ENCODE results near the gene MOCS3.

DNA sequence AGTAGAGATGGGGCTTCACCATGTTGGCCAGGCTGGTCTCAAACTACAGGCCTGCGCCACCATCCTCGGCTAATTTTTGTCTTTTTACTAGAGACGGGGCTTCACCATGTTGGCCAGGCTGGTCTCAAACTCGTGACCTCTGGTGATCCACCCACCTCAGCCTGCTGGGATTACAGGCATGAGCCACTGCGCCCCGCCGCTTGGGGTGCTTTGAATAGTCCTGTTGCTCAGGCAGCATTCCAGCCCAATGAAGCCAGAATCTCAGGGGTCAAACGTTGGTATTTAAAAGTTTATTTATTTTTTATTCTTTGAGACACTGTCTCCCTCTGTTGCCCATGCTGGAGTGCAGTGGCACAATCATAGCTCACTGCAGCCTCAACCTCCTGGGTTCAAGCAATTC is 11.3 kb downstream of the MOCS3 start:
- TF ChIP-seq, protein P1, sequence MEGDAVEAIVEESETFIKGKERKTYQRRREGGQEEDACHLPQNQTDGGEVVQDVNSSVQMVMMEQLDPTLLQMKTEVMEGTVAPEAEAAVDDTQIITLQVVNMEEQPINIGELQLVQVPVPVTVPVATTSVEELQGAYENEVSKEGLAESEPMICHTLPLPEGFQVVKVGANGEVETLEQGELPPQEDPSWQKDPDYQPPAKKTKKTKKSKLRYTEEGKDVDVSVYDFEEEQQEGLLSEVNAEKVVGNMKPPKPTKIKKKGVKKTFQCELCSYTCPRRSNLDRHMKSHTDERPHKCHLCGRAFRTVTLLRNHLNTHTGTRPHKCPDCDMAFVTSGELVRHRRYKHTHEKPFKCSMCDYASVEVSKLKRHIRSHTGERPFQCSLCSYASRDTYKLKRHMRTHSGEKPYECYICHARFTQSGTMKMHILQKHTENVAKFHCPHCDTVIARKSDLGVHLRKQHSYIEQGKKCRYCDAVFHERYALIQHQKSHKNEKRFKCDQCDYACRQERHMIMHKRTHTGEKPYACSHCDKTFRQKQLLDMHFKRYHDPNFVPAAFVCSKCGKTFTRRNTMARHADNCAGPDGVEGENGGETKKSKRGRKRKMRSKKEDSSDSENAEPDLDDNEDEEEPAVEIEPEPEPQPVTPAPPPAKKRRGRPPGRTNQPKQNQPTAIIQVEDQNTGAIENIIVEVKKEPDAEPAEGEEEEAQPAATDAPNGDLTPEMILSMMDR (IDR thresholded peaks at IDR 0.05; ENCODE audit: poor library complexity, severe bottlenecking), result no peak
- TF ChIP-seq POLR2AphosphoS5 (IDR thresholded peaks at IDR 0.05) (no peak), EP300 (conservative IDR thresholded peaks at IDR 0.05; ENCODE audit: poor library complexity, severe bottlenecking) (no peak), RAD21 (conservative IDR thresholded peaks at IDR 0.05) (no peak), MXI1 (conservative IDR thresholded peaks at IDR 0.05; ENCODE audit: poor library complexity, severe bottlenecking) (no peak), EZH2 (IDR thresholded peaks at IDR 0.05; ENCODE audit: borderline replicate concordance, insufficient read depth, low read length, poor library complexity, severe bottlenecking) (no peak)
- TF ChIP-seq, protein P2, sequence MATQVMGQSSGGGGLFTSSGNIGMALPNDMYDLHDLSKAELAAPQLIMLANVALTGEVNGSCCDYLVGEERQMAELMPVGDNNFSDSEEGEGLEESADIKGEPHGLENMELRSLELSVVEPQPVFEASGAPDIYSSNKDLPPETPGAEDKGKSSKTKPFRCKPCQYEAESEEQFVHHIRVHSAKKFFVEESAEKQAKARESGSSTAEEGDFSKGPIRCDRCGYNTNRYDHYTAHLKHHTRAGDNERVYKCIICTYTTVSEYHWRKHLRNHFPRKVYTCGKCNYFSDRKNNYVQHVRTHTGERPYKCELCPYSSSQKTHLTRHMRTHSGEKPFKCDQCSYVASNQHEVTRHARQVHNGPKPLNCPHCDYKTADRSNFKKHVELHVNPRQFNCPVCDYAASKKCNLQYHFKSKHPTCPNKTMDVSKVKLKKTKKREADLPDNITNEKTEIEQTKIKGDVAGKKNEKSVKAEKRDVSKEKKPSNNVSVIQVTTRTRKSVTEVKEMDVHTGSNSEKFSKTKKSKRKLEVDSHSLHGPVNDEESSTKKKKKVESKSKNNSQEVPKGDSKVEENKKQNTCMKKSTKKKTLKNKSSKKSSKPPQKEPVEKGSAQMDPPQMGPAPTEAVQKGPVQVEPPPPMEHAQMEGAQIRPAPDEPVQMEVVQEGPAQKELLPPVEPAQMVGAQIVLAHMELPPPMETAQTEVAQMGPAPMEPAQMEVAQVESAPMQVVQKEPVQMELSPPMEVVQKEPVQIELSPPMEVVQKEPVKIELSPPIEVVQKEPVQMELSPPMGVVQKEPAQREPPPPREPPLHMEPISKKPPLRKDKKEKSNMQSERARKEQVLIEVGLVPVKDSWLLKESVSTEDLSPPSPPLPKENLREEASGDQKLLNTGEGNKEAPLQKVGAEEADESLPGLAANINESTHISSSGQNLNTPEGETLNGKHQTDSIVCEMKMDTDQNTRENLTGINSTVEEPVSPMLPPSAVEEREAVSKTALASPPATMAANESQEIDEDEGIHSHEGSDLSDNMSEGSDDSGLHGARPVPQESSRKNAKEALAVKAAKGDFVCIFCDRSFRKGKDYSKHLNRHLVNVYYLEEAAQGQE (IDR thresholded peaks at IDR 0.05; ENCODE audit: borderline replicate concordance), result no peak
